Suprapubic skin (tissue), 4 donors: ENCODE results near the gene CDH13.

Source experiments
- POLR2A ChIP-seq, 2 donors: fragments of 450-650 bp; IDR thresholded peaks; one replicate each; pipeline ENCODE4 v1.6.1; 2017; ENCODE audit warnings: antibody characterized with exemption in 2 of 2, mild to moderate bottlenecking in 2 of 2, moderate library complexity in 2 of 2
- POLR2AphosphoS5 ChIP-seq, 3 donors: sonication (generic); formaldehyde crosslinking; IDR thresholded peaks; one replicate each; pipeline ENCODE4 v1.6.1; 2017; ENCODE audit warnings: antibody characterized with exemption in 3 of 3
- TF ChIP-seq, protein P1 (sequence below), 2 donors: fragments of 200-600 bp in 1 of 2; fragments of 450-650 bp in 1 of 2; sonication (generic) in 1 of 2; IDR thresholded peaks; one replicate each; pipeline ENCODE4 v1.5.1; 2016 to 2019; ENCODE audit warnings: antibody characterized with exemption in 2 of 2, mild to moderate bottlenecking in 1 of 2, moderate library complexity in 1 of 2

DNA sequence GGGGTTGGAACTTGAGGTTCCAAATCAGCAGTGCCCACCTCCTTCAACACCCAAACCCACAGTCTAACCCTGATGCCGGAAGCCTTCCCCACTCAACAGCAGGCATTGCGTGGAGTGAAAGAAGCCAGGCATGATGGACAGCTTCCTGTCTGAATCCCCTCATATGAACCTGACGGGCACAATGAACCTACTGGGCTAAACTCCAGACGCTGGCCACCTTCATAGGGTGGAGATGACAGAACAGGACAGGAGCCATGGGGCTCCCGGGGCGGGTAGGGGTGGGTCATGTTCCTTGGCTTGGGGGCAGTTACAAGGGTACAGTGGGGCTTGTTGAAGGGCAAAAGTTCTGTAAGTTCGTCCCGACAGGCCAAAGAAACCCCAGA is 1180.5 kb downstream of the CDH13 start:
- TF ChIP-seq, protein P1, sequence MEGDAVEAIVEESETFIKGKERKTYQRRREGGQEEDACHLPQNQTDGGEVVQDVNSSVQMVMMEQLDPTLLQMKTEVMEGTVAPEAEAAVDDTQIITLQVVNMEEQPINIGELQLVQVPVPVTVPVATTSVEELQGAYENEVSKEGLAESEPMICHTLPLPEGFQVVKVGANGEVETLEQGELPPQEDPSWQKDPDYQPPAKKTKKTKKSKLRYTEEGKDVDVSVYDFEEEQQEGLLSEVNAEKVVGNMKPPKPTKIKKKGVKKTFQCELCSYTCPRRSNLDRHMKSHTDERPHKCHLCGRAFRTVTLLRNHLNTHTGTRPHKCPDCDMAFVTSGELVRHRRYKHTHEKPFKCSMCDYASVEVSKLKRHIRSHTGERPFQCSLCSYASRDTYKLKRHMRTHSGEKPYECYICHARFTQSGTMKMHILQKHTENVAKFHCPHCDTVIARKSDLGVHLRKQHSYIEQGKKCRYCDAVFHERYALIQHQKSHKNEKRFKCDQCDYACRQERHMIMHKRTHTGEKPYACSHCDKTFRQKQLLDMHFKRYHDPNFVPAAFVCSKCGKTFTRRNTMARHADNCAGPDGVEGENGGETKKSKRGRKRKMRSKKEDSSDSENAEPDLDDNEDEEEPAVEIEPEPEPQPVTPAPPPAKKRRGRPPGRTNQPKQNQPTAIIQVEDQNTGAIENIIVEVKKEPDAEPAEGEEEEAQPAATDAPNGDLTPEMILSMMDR (IDR thresholded peaks at IDR 0.05), result no peak
- no peak for TF ChIP-seq POLR2AphosphoS5 (IDR thresholded peaks at IDR 0.05)
- no peak for TF ChIP-seq POLR2A (IDR thresholded peaks at IDR 0.05)
